EL (cell line): ENCODE data around the gene DBP.

Experiments
- DNase-seq: peaks from one replicate; pipeline ENCODE4 v3.0.0-alpha.2; 2016

The DBP gene

DNA sequence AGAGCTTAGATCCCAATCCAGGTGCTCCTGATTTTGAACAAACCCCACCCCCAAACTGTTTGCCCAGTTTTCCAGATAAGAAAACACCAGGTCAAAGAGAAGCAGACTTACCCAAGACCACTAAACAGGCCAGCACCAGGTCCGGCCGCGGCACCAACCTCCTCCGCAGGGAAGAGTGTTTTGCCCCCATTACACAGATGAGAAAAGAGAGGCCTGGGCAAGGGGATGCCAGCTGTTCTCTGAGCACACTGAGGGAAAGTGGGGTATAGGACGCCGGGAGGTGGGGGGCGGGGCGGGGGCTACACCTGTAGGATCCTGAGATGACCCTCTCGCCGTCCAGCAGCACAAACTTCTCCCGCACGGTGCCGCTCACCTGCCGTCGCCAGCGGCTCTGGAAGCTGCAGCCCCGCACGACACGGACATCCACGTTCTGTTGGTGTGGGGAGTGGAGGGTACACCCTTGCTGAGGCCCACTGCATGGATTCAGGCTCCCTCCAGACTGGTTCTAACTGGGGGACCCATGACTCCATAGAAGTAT, 27.5 kb downstream of the DBP start:
- no peak for DNase-seq

DNA sequence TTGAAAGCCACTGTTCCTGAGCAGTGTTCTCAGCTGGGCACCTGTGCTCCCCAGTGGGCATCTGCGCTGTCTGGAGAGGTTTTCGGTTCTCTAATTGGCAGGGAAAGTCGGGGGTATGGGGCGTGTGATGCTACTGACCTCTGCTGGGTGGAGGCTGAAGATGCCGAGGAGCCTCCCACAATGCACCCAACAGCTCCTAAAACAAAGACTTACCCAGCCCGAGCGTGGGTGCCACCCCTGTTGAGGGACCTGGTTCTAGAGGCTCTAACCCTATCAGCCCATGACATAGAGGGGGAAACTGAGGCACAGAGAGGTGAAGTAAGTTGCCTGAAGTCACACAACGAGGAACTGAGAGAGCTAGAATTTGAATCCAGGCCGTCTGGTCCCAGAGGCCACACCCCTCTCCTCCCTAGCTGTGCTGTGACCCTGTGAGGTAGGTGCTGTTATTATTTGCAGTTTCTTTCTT, 28.3 kb downstream of the DBP start:
- peak; percentile 69 for DNase-seq

DNA sequence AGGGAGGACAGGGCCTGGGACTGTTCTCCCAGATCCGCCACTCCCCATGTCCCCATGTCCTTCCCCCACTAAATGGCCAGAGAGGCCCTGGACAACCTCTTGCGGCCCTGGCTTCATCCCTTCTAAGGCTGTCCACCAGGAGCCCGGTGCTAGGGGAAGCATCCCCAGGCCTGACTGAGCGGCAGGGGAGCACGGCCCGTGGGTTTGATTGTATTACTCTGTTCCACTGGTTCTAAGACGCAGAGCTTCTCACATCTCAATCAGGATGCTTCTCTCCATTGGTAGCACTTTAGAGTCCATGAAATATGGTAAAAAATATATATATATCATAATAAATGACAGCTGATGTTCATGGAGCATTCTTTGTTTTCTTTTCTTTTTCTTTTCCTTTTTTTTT, 29.8 kb downstream of the DBP start:
- DNase-seq, result no peak

DNA sequence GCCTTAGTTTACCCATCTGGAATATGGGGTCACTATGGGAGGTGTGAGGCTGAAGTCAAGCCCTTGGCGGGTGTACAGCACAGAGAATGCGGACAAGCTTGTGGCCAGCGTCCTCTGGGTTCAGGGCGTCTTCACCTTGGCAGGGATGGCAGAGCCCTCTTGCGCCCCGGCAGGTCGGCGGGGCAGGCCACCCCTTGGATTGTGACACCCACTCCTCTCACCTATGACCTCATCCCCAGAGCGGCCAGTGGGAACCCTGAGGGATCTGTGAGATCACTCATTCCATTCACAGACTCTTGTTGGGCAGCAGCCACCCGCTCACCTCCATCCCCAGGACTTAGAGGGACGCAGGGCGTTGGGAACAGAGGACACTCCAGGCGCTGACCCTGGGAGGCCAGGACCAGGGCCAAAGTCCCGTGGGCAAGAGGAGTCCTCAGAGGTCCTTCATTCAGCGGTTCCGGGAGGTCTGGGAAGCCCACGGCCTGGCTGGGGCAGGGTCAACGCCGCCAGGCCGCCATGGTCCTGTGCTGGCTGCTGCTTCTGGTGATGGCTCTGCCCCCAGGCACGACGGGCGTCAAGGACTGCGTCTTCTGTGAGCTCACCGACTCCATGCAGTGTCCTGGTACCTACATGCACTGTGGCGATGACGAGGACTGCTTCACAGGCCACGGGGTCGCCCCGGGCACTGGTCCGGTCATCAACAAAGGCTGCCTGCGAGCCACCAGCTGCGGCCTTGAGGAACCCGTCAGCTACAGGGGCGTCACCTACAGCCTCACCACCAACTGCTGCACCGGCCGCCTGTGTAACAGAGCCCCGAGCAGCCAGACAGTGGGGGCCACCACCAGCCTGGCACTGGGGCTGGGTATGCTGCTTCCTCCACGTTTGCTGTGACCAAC, 30.5 kb downstream of the DBP start, which contains the start of gene SPACA4:
Gene SPACA4 (plus strand): TSS at position 280 of the 896 bp plus-strand sequence. CDS start 237 bp downstream, at position 517.
- no peak for DNase-seq

DNA sequence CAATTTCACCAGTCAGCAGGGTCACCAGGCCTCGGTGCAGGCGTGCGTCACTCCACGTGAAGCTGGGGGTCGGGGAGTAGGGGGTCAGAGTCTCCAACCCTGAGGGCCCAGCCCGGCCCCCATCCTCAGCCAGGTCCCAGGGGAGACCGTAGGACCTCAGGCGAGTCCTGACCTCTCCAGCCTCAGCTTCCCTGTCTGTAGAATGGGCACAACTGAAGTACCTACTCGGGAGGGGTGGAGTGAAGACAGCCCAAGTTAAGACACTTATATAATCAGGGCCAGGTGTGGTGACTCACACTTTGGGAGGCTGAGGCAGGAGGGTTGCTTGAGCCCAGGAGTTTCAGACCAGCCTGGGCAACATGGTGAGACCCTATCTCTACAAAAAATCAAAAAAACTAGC, 33.3 kb downstream of the DBP start:
- DNase-seq, result no peak

DNA sequence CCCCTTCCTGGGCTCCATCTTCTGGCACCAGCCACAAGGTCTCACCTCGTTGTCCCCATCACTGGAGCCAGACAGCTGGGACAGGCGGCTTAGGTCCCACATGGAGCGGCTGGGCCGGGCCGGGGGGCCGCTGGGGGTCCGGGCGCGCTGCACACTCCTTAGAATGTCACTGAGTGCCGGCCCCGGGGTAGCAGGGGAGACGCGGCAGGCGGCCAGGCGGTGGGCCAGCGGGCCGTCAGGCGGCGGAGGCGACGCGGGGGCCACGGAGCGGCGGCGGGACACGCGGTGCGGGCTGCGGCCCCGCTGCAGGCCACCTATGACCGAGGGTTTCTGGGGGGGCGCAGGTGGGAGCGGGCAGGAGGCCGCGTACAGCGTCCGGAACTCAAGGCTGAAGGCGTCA, 33.7 kb downstream of the DBP start:
- no peak for DNase-seq

DNA sequence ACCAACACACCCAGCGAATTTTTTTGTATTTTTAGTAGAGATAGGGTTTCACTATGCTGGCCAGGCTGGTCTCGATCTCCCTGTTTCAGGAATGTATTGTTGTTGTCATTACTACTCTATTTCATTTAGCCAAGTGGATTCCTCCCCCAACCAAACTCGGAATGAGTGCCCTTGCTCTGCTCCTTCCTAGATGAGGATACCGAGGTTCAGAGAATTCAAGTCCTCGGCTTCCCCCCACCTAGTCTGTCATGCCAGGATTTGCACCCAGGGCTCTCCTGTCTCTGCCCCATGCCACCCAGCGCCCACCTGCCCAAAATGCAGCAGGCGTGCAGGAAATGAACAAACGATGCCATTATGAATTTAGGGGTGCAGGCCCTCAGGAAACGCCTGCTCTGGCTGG, 34.2 kb downstream of the DBP start:
- DNase-seq, result no peak

DNA sequence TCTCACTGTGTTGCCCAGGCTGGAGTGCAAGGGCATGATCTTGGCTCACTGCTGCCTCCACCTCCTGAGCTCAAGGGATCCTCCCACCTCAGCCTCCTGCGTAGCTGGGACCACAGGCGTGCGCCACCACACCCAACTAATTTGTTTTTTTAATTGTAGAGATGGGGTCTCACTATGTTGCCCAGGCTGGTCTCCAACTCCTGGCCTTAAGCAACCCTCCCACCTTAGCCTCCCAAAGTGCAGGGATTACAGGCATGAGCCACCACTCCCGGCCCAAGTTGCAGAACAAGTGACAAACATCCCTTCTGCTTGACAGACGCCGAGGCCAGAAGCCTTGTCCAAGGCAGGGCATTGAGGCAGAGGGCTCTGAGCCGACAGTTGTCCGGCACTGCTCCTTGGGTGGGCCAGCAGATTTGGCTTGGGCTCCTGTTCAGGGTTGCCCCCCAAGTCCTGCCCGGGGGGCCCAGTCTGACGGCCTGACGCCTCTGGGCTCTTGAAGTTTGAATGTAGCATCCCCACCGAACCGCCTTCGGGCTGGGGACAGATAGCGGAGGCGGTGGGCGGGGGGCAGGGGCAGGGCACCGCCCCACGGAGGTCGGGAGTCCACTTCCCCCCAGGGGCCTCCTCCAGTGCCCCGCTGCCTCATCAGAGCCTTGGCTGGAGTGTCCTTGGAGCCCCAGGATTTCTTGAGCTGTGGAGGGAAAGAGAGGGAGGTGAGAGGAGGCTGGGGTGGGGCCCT, 36.3 kb downstream of the DBP start:
- no peak for DNase-seq

DNA sequence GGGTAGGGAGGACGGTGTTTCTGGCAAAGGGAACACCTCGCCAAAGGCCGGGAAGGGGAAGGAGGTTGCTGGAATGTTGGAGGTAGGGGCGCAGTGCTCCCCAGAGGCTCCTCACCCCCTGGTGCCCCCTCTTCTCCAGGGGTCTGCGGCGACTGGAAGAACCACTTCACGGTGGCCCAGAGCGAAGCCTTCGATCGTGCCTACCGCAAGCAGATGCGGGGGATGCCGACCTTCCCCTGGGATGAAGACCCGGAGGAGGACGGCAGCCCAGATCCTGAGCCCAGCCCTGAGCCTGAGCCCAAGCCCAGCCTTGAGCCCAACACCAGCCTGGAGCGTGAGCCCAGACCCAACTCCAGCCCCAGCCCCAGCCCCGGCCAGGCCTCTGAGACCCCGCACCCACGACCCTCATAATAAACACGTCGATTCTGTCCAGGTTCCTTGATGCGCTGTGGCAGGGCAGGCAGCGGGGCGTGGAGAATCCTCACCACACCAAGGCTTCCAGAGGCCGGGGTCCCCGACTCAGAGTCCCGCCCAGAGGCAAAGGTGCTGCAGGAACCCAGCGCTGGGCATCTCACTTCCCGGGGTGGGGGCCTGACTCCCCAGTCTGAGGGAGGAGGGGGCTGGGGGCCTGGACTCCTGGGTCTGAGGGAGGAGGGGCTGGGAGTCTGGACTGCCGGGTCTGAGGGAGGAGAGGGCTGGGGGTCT, 38.0 kb downstream of the DBP start:
- DNase-seq, result no peak

DNA sequence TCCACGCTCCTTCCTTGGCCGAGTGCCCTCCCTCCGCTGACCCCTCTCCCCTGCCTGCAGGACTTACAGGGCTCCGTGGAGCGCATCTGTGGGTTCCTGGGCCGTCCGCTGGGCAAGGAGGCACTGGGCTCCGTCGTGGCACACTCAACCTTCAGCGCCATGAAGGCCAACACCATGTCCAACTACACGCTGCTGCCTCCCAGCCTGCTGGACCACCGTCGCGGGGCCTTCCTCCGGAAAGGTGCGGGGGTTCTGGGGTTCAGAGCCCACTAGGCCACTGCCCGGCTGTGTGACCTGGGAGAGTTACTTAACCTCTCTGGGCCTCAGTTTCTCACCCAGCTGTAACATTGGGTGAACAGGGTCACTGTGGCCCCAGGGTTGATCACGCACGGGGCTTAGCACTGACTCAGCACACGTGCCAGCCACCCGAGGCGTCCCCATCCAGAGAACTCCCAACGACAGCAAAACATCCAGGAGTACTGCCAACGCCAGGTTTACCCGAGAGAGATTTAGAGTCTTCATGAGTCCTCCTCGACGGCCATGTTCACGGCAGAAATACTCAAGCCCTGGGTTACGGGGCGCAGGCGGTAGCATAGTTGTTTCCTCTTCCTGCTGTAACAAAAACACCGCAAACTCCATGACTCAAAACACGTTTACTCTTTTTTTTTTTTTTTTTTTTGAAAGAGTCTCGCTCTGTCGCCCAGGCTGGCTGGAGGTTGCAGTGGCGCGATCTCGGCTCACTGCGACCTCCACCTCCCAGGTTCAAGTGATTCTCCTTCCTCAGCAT, 40.3 kb downstream of the DBP start:
- no peak for DNase-seq

DNA sequence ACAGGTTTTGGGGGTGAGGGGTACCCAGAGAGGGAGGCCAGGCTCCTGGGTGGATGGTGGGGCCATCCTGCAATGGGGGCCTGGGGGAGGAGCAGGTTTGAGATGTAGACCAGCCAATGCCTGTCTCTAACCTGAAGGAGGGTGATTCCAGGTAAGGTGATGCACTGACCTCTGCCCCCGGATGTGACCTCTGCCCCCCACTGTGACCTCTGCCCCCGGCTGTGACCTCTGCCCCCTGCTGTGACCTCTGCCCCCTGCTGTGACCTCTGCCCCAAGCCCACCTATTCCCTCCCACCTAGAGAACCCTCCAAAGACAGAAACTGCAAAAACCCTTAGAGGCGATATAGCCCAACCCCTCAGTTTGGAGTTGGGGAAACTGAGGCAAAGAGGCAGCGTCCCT, 40.9 kb downstream of the DBP start:
- no peak for DNase-seq

DNA sequence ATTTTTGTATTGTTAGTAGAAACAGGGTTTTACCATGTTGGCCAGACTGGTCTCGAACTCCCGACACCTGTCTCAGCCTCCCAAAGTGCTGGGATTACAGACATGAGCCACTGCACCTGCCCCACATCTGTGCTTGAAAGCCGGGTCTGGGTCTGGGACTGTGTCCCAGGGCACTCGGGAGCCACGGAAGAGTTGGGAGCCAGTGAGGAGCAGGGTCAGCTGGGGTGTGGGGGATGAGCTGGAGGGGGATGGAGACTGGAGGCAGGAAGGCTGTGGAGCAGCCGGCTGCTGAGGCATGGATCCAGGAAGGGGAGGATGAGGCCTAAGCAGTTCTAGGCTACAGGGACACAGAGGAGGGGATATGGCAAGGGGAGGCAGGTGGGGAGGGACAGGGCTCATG, 41.3 kb downstream of the DBP start:
- no peak for DNase-seq

DNA sequence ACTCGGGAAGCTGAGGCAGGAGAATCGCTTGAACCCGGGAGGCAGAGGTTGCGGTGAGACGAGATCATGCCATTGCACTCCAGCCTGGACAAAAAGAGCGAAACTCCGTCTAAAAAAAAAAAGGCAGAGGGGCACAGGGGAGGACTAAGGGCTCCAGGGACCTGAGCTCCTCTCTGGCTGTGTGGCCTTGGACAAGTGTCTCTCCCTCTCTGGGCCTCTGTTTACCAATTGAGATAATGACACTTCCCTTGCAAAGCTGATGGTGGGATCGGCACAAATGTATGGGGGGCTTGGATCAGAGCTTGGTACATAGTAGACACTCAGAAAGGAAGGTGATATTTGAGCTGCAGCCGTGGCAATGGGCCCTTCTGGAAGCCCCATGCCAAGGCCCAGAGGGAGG, 42.0 kb downstream of the DBP start:
- no peak for DNase-seq

DNA sequence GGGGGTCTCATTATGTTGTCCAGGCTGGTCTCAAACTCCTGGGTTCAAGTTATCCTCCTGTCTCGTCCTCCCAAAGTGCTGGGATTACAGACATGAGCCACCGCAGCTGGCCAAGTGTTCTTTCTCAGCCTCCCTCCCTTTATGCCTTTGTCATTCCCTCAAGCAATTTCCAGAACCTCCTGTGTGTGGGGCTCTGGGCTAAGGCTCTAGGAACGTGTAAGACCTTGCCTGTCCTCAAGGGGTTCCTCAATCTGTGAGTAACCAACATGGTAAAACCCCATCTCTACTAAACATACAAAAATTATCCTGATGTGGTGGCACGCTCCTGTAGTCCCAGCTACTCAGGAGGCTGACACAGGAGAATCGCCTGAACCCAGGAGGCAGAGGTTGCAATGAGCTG, 46.2 kb downstream of the DBP start:
- peak; percentile 28 for DNase-seq

DNA sequence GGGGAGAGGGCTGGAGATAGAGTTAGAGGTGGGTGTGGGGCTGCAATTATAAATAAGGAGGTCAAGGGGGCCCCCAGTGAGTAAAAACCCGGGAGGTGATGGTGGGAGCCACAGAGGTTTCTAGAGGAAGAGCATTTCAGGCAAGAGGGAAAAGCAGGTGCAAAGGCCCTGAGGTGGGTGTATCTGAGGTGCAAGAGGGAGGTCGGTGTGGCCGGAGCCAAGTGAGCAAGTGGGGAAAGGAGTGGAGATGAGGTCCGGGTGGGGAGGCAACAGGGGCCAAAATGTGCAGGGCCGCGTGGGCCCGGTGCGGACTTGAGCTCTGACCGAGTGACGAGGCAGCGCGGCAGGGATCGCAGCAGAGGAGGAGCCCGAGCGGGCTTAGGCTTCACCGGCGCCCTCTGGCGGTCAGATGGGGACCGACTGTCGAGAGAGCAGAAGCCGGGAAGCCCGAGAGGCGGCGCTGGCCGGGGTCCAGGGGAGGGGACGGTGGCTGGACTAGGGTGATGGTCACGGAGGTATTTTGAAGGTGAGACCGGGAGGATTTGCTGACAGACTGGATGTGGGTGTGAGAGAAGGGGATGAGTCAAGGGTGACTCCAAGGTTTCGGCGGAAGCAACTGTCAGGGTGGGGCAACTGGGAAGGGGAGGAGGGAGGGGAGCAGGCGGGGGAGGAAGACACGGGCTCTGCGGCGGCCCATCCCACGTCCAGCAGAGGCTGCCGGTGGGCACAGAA, 48.3 kb downstream of the DBP start:
- peak; percentile 86 for DNase-seq

DNA sequence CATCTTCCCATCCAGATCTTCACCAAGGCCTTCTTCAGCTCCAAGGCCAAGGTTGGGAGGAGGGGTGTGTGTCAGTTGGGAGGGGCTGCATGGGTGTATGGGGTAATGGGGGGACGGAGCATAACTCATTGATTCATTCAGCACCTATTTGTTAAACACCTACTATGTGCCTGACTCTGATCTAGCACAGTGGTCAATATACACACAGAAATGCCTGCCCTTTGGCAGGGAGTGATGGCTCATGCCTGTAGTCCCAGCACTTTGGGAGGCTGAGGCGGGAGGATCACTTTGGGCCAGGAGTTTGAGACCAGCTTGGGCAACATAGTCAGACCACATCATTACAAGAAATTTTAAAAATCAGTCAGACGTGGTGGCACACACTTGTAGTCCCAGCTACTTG, 49.8 kb downstream of the DBP start:
- no peak for DNase-seq

DNA sequence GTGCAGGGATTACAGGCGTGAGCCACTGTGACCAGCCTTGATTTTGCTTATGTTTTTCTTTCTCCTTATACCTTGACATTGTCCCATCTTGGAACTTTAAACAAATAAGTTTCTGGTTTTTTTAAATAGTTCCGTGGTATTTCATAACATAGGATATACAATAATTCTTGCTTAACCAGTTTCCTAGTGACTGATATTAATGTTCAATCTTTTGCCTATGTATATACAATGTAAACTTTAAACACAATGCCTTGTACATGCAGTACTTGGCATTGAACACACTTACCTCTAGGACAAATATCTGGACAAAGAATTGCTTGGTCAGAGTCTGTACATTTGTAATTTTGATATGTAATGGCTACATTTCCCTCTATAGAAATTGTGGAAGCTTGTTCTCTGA, 55.0 kb downstream of the DBP start:
- no peak for DNase-seq
